OCI-LY3 (cell line): Measurements from ENCODE around the gene GH1.

Source experiments
- H2AFZ ChIP-seq: fragments of 200-600, 300-600 bp; shearing (Covaris generic); 2 replicates; pipeline ENCODE4 v1.6.0; 2014; ENCODE audit warnings: antibody characterized with exemption, low read depth, low read length
- H3K27ac ChIP-seq: fragments of 200-600, 300-600 bp; sonication (generic); 2 replicates; pipeline ENCODE4 v1.5.1; 2014; ENCODE audit warnings: mild to moderate bottlenecking, low read length, moderate library complexity, mixed read lengths
- H3K27me3 ChIP-seq: fragments of 200-600, 300-600 bp; sonication (generic); 2 replicates; pipeline ENCODE4 v1.6.1; 2014; ENCODE audit warnings: low read depth, low read length, mixed read lengths
- H3K36me3 ChIP-seq: fragments of 200-600, 300-600 bp; sonication (generic); replicated peaks from 2 replicates; pipeline ENCODE3; 2014; ENCODE audit warnings: low read depth, low read length, mixed read lengths
- H3K4me1 ChIP-seq: fragments of 300-600, 200-600 bp; sonication (generic); 2 replicates; pipeline ENCODE4 v1.6.1; 2014; ENCODE audit warnings: low read length, mixed read lengths
- H3K4me2 ChIP-seq: fragments of 200-600, 300-600 bp; sonication (generic); 2 replicates; pipeline ENCODE4 v1.6.1; 2014; ENCODE audit warnings: low read length, mixed read lengths
- H3K4me3 ChIP-seq: fragments of 300-600, 200-600 bp; sonication (generic); 2 replicates; pipeline ENCODE4 v1.5.1; 2014; ENCODE audit warnings: antibody characterized with exemption, mild to moderate bottlenecking, low read length, moderate library complexity
- H3K79me2 ChIP-seq: fragments of 300-600, 200-600 bp; shearing (Covaris generic); 2 replicates; pipeline ENCODE4 v1.6.1; 2014; ENCODE audit warnings: mild to moderate bottlenecking, low read length, mixed read lengths
- H3K9ac ChIP-seq: fragments of 300-600, 200-600 bp; shearing (Covaris generic); 2 replicates; pipeline ENCODE4 v1.6.0; 2014; ENCODE audit warnings: mild to moderate bottlenecking, low read length, moderate library complexity
- H3K9me3 ChIP-seq: fragments of 200-600, 300-600 bp; shearing (Covaris generic); 2 replicates; pipeline ENCODE4 v1.6.1; 2014; ENCODE audit warnings: low read length, mixed read lengths; ENCODE audit not compliant: insufficient read depth
- H4K20me1 ChIP-seq: fragments of 200-600, 300-600 bp; sonication (generic); 2 replicates; pipeline ENCODE4 v1.6.1; 2016; ENCODE audit warnings: low read length, mixed read lengths; ENCODE audit not compliant: insufficient read depth
- EZH2phosphoT487 ChIP-seq: fragments of 200-600 bp; shearing (Covaris generic); IDR thresholded peaks from 2 replicates; pipeline ENCODE4 v1.6.1; 2018; ENCODE audit warnings: antibody characterized with exemption, mixed run types, low read depth
- TF ChIP-seq, protein P1 (sequence below): fragments of 200-600, 300-600 bp; sonication (generic); IDR thresholded peaks from 2 replicates; pipeline ENCODE4 v1.5.1; 2014; ENCODE audit warnings: antibody characterized with exemption, low read length, low read depth

GH1 gene

DNA sequence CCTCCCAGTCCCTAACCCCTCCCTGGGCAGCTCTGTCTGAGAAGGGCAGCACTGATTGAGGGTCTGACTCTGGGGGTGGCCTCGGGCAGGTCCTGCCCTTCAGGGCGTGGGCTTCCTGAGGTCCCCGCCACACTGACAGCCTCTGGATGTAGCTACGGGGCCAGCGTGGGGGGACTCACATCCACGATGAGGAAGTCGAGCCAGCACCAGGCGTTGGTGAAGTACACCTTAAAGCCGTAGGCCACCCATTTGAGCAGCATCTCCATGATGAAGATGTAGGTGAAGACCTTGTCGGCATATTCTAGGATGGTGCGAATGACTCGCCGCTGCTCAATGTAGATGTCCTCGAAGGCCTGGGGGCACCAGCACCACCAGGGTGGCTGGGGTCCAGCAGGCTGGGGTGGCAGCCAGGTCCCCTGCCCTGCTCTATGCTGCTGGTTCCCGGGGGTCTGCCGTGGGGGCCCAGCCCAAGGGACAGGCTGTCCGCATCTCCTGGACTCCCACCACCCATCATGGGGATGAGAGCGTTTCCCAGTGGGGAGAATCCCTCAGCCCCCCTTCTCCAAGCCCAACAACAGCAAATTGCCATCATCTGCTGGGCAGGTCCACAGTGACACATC is 29.2 kb upstream of the GH1 start:
- no peak overlapping the region for H3K9ac ChIP-seq
- no peaks in the 10 kb centered on the region for H3K9me3 ChIP-seq
- H3K4me2 ChIP-seq = no peak overlapping the region
- no peak overlapping the region for H3K4me3 ChIP-seq
- no peak overlapping the region for H3K27ac ChIP-seq
- H2AFZ ChIP-seq = no peak overlapping the region
- H3K4me1 ChIP-seq = peaks cover 26% of the 10 kb centered on the region
- no peaks in the 10 kb centered on the region for H3K79me2 ChIP-seq
- H3K27me3 ChIP-seq = peaks cover 15% of the 10 kb centered on the region
- no peaks in the 10 kb centered on the region for H3K36me3 ChIP-seq
- TF ChIP-seq, protein P1, sequence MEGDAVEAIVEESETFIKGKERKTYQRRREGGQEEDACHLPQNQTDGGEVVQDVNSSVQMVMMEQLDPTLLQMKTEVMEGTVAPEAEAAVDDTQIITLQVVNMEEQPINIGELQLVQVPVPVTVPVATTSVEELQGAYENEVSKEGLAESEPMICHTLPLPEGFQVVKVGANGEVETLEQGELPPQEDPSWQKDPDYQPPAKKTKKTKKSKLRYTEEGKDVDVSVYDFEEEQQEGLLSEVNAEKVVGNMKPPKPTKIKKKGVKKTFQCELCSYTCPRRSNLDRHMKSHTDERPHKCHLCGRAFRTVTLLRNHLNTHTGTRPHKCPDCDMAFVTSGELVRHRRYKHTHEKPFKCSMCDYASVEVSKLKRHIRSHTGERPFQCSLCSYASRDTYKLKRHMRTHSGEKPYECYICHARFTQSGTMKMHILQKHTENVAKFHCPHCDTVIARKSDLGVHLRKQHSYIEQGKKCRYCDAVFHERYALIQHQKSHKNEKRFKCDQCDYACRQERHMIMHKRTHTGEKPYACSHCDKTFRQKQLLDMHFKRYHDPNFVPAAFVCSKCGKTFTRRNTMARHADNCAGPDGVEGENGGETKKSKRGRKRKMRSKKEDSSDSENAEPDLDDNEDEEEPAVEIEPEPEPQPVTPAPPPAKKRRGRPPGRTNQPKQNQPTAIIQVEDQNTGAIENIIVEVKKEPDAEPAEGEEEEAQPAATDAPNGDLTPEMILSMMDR = no peak
- TF ChIP-seq EZH2phosphoT487 = no peak
- no peaks in the 10 kb centered on the region for H4K20me1 ChIP-seq

DNA sequence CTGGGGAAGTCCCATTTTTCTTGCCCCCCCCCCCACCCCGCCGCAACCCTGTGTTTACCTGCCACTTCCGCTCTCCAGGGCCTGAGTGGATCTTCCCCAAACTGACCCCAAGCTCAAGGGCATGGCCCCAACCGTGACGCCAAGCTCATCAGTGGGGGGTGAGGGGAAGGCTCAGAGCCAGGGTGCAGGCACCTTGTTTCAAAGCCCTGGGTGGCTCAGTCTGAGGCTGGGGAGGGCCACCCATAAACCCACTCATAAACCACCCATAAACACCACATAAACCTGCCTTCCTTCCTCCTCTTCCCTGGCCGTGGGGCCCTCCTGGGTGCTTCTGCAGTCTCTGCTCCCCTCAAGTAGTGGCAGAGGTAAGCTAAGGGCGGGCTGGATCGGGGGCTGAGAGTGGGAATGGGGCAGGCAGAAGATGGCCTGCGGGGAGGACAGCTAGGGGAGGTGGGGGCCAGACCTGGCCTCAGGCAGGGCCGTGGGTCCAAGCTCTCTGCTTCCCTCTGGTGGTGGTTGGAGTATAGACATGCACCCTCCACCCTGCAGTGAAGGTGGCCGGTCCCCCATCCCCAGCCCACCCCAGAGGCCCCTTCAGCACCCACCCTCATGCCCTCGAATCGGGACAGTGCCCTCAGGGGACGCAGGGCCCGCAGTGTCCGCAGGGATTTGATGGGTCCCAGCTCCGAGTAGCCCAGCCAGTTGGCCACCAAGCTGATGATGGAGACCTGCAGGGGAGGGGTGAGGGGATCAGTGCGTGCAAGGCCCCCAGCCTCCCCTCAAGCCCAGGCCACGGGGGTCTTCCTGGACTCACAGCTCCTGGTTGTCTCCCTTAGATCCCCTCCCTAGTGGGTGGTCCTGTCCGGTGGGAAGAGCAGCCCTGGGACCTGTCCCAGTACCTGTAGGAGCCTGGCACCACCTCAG is 28.1 kb upstream of the GH1 start:
- Histone ChIP-seq H3K4me2 (peak overlapping the region; percentile 96), H3K79me2 (no peaks in the 10 kb centered on the region), H3K9ac (peak overlapping the region; percentile 71), H3K36me3 (no peaks in the 10 kb centered on the region), H3K4me3 (peak overlapping the region; percentile 72), H3K27ac (peak overlapping the region; percentile 68), H3K9me3 (no peaks in the 10 kb centered on the region), H3K4me1 (peaks cover 26% of the 10 kb centered on the region), H3K27me3 (peaks cover 15% of the 10 kb centered on the region), H2AFZ (peak overlapping the region; percentile 88; the same call in 1 of the 2 replicates), H4K20me1 (no peaks in the 10 kb centered on the region)
- TF ChIP-seq, protein P1 = peak; percentile 62
- no peak for TF ChIP-seq EZH2phosphoT487

DNA sequence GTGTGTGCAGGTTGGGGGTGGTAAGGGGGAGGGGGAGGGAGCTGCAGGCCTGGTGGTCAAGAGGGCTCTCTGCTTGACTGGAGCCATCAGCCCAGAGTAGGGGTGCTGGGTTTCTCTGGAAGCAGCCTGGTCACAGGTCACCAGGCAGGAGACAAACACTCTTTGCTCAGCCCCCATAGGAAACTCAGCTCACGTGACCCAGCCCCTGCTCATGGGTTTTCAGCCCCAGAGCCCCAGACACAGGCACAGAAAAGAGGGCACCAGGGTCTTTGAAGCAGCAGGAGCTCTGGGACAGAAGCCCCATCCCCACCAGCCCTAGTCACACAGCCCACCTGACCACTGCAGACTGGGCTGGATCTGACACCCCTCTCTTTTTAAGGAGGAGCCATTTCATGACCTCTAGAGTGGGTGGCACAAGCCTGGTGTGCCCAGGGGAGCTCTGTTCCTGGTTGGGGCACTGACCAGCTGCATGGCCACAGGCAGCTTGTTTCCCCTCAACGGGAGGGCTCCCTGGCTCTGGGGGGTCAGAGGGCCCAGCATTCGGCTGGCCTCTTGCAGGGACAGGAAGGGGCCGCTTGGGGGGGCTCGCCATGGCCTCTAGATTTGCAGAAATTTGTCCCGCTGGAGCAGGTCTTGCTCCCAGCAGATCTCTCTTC is 27.3 kb upstream of the GH1 start:
- no peaks in the 10 kb centered on the region for H3K9me3 ChIP-seq
- no peaks in the 10 kb centered on the region for H3K79me2 ChIP-seq
- H3K27ac ChIP-seq = peak overlapping the region; percentile 21; the same call in 1 of the 2 replicates
- H3K27me3 ChIP-seq = peaks cover 15% of the 10 kb centered on the region
- TF ChIP-seq EZH2phosphoT487 = no peak
- TF ChIP-seq, protein P1 = peak; percentile 35
- H2AFZ ChIP-seq = peak overlapping the region; percentile 26; the same call in 1 of the 2 replicates
- H3K36me3 ChIP-seq = no peaks in the 10 kb centered on the region
- H3K4me3 ChIP-seq = peak overlapping the region; percentile 21; the same call in 1 of the 2 replicates
- peak overlapping the region; percentile 44; the same call in 1 of the 2 replicates for H3K9ac ChIP-seq
- no peaks in the 10 kb centered on the region for H4K20me1 ChIP-seq
- H3K4me2 ChIP-seq = peak overlapping the region; percentile 96
- peaks cover 26% of the 10 kb centered on the region for H3K4me1 ChIP-seq
